HEK293 (cell line): ENCODE measurements around the gene OAF.

Source experiments
- CTCF ChIA-PET: fragments of 350-600 bp; formaldehyde crosslinking; extraction: SDS; loops from one replicate; lab custom pipeline; 2021; ENCODE audit warnings: antibody characterized with exemption; lab: Yijun Ruan, JAX
- POLR2A ChIA-PET: fragments of 300-600 bp; formaldehyde crosslinking; extraction: SDS; loops from one replicate; lab custom pipeline; 2020; ENCODE audit warnings: antibody characterized with exemption, inconsistent platforms; lab: Yijun Ruan, JAX
- H3K27ac ChIP-seq: fragments of 200-500 bp; sonication (Bioruptor generic); 2 replicates; pipeline ENCODE4 v1.5.1; 2014; ENCODE audit warnings: low read depth, low read length, control low read depth, inconsistent platforms; ENCODE audit errors: extremely low read depth
- H3K36me3 ChIP-seq, 2 experiments: fragments of 200-500 bp in 1 of 2; sonication (Bioruptor generic) in 1 of 2; 1 replicate in 1 of 2; 2 replicates in 1 of 2; pipeline ENCODE4 v1.5.1; 2014 to 2017; ENCODE audit warnings: inconsistent platforms in 2 of 2, low read length in 2 of 2; ENCODE audit not compliant: control insufficient read depth in 2 of 2, insufficient read depth in 1 of 2
- H3K4me1 ChIP-seq: fragments of 200-500 bp; sonication (Bioruptor generic); 2 replicates; pipeline ENCODE4 v1.5.1; 2014; ENCODE audit warnings: mild to moderate bottlenecking, low read length, inconsistent platforms; ENCODE audit not compliant: control insufficient read depth, insufficient read depth
- H3K4me3 ChIP-seq: 2 replicates; pipeline ENCODE4 v1.5.1; 2011; ENCODE audit warnings: low read depth, mild to moderate bottlenecking, control low read depth, low read length, moderate library complexity
- H3K9me3 ChIP-seq: fragments of 200-500 bp; sonication (Bioruptor generic); 2 replicates; pipeline ENCODE4 v1.5.1; 2014; ENCODE audit warnings: low read depth, low read length, inconsistent platforms; ENCODE audit not compliant: control insufficient read depth, insufficient read depth
- KLF7 ChIP-seq: fragments of 450-650 bp; formaldehyde crosslinking; IDR thresholded peaks from 2 replicates; pipeline ENCODE4 v1.5.1; 2016; ENCODE audit warnings: missing biosample characterization, missing genetic modification characterization, borderline replicate concordance
- ZBTB20 ChIP-seq: fragments of 450-650 bp; formaldehyde crosslinking; IDR thresholded peaks from 2 replicates; pipeline ENCODE4 v1.5.1; 2016; ENCODE audit warnings: missing biosample characterization, missing genetic modification characterization
- ZFP69B ChIP-seq: fragments of 450-650 bp; formaldehyde crosslinking; IDR thresholded peaks from 2 replicates; pipeline ENCODE4 v1.5.1; 2016; ENCODE audit warnings: missing biosample characterization, missing genetic modification characterization
- ZNF10 ChIP-seq: fragments of 450-650 bp; formaldehyde crosslinking; IDR thresholded peaks from 2 replicates; pipeline ENCODE4 v1.5.1; 2017; ENCODE audit warnings: missing biosample characterization, missing genetic modification characterization
- ZNF121 ChIP-seq: fragments of 450-650 bp; formaldehyde crosslinking; IDR thresholded peaks from 2 replicates; pipeline ENCODE4 v1.5.1; 2016; ENCODE audit warnings: missing biosample characterization, missing genetic modification characterization
- ZNF214 ChIP-seq: fragments of 450-650 bp; formaldehyde crosslinking; IDR thresholded peaks from 2 replicates; pipeline ENCODE4 v1.5.1; 2017; ENCODE audit warnings: missing biosample characterization, mild to moderate bottlenecking, missing genetic modification characterization, borderline replicate concordance
- ZNF223 ChIP-seq: fragments of 450-650 bp; formaldehyde crosslinking; IDR thresholded peaks from 2 replicates; pipeline ENCODE4 v1.5.1; 2016; ENCODE audit warnings: missing biosample characterization, missing genetic modification characterization
- ZNF510 ChIP-seq: fragments of 450-650 bp; formaldehyde crosslinking; IDR thresholded peaks from 2 replicates; pipeline ENCODE4 v1.5.1; 2018; ENCODE audit warnings: mild to moderate bottlenecking, missing genetic modification characterization, missing biosample characterization; ENCODE audit not compliant: insufficient replicate concordance
- ZNF596 ChIP-seq: fragments of 450-650 bp; IDR thresholded peaks from 2 replicates; pipeline ENCODE4 v1.5.0; 2018; ENCODE audit warnings: missing biosample characterization, mild to moderate bottlenecking, missing genetic modification characterization, moderate library complexity
- ZNF654 ChIP-seq: fragments of 450-650 bp; formaldehyde crosslinking; IDR thresholded peaks from 2 replicates; pipeline ENCODE4 v1.5.1; 2016; ENCODE audit warnings: low read depth, missing biosample characterization, missing genetic modification characterization
- ZNF664 ChIP-seq: fragments of 450-650 bp; formaldehyde crosslinking; IDR thresholded peaks from 2 replicates; pipeline ENCODE4 v1.5.1; 2016; ENCODE audit warnings: missing biosample characterization, missing genetic modification characterization
- ZSCAN30 ChIP-seq: fragments of 450-650 bp; IDR thresholded peaks from 2 replicates; pipeline ENCODE4 v1.5.1; 2018; ENCODE audit warnings: missing biosample characterization, mild to moderate bottlenecking, missing genetic modification characterization, moderate library complexity
- TF ChIP-seq, protein P1 (sequence below): fragments of 450-650 bp; formaldehyde crosslinking; IDR thresholded peaks from 2 replicates; pipeline ENCODE4 v1.5.1; 2016; ENCODE audit warnings: missing biosample characterization, missing genetic modification characterization, low read depth
- TF ChIP-seq, protein P2 (sequence below): fragments of 450-650 bp; formaldehyde crosslinking; IDR thresholded peaks from 2 replicates; pipeline ENCODE4 v1.5.1; 2016; ENCODE audit warnings: missing biosample characterization, missing genetic modification characterization
- TF ChIP-seq, protein P3 (sequence below): fragments of 450-650 bp; formaldehyde crosslinking; IDR thresholded peaks from 2 replicates; pipeline ENCODE4 v1.5.1; 2016; ENCODE audit warnings: missing biosample characterization, missing genetic modification characterization
- TF ChIP-seq, protein P4 (sequence below): fragments of 450-650 bp; formaldehyde crosslinking; IDR thresholded peaks from 2 replicates; pipeline ENCODE4 v1.5.1; 2016; ENCODE audit warnings: missing biosample characterization, missing genetic modification characterization
- TF ChIP-seq, protein P5 (sequence below): fragments of 450-650 bp; formaldehyde crosslinking; IDR thresholded peaks from 2 replicates; pipeline ENCODE4 v1.5.1; 2016; ENCODE audit warnings: missing biosample characterization, missing genetic modification characterization

The OAF gene

DNA sequence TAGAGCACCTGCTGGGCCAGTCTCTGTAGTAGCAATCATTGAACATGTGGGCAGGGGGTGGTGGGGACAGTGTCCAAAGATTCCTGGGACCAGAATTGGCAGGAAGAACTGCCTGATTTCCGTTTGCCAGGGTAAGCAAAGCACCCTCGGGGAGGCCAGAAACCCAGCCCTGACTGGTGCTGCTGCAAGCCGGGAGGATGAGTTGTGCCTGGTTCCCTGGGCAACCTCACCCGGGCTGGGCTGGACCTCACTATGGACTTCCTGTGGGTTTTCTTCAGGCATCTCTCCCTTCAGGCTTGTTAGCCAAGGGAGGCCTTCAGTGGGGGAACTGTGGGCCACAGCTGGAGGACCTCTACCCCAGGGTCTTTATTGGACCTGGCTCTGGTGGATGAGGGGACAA lies 21.1 kb downstream of the OAF start (continued):
- no peak for TF ChIP-seq ZNF214 (tag by site-specific recombination)
- TF ChIP-seq ZNF596: no peak
- no peak for TF ChIP-seq ZNF121
- TF ChIP-seq ZNF510: no peak

DNA sequence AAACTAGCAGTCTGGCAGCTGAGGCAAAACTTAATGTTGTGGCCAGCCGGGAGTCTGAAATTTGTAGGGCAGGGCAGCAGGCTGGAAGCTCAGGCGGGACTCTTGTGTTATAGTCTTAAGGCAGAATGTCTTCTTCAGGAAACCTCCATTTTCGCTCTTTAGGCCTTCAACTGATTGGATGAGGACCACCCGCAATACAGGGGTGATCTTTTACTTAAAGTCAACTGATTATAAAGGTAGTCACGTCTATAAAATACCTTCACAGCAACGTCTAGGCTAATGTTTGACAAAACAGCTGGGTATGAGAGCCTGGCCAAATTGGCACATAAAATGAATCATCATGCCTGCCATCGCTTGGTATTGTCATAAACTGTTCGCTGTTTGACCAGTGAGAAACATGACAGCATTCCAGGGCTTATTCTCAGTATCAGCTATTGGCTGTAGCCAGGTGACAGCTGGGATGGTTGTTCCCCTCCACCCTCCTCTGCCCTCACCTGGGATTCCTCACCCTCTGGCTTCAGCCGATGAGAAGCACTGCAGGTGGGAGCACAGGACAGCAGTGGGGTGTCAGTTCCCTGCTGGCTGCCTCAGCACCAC lies 22.5 kb downstream of the OAF start:
- POLR2A ChIA-PET: no interaction called here
- H3K27ac ChIP-seq: no peak overlapping the region
- H3K4me1 ChIP-seq: no peaks in the 10 kb centered on the region
- no peaks in the 10 kb centered on the region for H3K9me3 ChIP-seq
- no peak overlapping the region for H3K4me3 ChIP-seq
- no peaks in the 10 kb centered on the region for H3K36me3 ChIP-seq
- CTCF ChIA-PET: interaction anchor here (1.0 to 10.4 kb wide), 5 partner anchors 9 to 67 kb away, joined by 3 to 349 read pairs (median 17); no protein-coding TSS in a partner anchor
- TF ChIP-seq ZNF10 (tag by site-specific recombination) (peak; percentile 64; the same call in 1 of the 2 replicates), ZNF664 (tag by site-specific recombination) (no peak)
- TF ChIP-seq, all 188 proteins: peak for 1

DNA sequence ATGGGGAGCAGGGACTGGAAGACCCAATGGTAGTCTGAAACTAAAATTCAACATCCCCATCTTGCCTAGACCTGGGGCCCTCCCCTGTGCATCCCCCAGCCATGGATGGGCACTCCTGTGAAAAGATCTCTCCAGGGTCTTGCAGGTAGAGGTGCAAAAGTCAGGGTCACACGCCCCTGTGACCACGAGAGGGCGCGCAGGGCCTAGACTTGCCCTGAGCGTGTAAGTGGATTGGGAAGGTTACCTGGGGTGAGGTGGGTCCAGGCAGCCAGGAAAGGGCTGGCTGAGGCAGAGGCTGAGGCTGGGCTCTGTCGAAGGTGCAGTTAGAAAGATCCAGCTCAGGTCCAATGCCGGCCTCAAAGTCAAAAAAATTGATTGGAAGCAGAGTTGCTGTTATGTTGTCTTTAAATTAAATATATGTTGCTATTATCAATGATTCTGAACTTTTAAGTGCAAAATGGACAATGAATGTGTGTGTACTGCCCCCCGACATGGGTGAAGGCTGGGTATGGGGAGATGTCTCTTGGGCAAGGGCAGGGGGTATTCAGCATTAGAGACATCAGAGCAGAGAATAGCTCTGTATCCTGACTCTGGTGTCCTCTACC lies 24.3 kb downstream of the OAF start:
- CTCF ChIA-PET: interaction anchor here (0.5 to 10.4 kb wide), 19 partner anchors 10 to 760 kb away, joined by 3 to 349 read pairs (median 5); partner anchors contain the start of gene TLCD5
- Histone ChIP-seq H3K4me1 (no peaks in the 10 kb centered on the region), H3K9me3 (no peaks in the 10 kb centered on the region), H3K4me3 (no peak overlapping the region)
- TF ChIP-seq, protein P1, sequence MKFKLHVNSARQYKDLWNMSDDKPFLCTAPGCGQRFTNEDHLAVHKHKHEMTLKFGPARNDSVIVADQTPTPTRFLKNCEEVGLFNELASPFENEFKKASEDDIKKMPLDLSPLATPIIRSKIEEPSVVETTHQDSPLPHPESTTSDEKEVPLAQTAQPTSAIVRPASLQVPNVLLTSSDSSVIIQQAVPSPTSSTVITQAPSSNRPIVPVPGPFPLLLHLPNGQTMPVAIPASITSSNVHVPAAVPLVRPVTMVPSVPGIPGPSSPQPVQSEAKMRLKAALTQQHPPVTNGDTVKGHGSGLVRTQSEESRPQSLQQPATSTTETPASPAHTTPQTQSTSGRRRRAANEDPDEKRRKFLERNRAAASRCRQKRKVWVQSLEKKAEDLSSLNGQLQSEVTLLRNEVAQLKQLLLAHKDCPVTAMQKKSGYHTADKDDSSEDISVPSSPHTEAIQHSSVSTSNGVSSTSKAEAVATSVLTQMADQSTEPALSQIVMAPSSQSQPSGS (tag by site-specific recombination): no peak
- no peak for TF ChIP-seq ZBTB20 (tag by site-specific recombination)
- TF ChIP-seq, protein P2, sequence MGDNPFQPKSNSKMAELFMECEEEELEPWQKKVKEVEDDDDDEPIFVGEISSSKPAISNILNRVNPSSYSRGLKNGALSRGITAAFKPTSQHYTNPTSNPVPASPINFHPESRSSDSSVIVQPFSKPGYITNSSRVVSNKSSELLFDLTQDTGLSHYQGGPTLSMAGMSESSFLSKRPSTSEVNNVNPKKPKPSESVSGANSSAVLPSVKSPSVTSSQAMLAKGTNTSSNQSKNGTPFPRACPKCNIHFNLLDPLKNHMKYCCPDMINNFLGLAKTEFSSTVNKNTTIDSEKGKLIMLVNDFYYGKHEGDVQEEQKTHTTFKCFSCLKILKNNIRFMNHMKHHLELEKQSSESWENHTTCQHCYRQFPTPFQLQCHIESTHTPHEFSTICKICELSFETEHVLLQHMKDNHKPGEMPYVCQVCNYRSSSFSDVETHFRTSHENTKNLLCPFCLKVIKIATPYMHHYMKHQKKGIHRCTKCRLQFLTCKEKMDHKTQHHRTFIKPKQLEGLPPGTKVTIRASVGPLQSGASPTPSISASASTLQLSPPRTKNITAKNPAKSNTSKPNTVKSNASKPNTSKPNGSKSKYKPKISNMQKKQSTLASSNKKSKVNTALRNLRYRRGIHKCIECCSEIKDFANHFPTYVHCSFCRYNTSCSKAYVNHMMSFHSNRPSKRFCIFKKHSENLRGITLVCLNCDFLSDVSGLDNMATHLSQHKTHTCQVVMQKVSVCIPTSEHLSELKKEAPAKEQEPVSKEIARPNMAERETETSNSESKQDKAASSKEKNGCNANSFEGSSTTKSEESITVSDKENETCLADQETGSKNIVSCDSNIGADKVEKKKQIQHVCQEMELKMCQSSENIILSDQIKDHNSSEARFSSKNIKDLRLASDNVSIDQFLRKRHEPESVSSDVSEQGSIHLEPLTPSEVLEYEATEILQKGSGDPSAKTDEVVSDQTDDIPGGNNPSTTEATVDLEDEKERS (tag by site-specific recombination): no peak
- TF ChIP-seq, protein P3, sequence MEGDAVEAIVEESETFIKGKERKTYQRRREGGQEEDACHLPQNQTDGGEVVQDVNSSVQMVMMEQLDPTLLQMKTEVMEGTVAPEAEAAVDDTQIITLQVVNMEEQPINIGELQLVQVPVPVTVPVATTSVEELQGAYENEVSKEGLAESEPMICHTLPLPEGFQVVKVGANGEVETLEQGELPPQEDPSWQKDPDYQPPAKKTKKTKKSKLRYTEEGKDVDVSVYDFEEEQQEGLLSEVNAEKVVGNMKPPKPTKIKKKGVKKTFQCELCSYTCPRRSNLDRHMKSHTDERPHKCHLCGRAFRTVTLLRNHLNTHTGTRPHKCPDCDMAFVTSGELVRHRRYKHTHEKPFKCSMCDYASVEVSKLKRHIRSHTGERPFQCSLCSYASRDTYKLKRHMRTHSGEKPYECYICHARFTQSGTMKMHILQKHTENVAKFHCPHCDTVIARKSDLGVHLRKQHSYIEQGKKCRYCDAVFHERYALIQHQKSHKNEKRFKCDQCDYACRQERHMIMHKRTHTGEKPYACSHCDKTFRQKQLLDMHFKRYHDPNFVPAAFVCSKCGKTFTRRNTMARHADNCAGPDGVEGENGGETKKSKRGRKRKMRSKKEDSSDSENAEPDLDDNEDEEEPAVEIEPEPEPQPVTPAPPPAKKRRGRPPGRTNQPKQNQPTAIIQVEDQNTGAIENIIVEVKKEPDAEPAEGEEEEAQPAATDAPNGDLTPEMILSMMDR: peak; percentile 75
- peak; percentile 78 for TF ChIP-seq ZFP69B (tag by site-specific recombination)
- TF ChIP-seq, protein P4, sequence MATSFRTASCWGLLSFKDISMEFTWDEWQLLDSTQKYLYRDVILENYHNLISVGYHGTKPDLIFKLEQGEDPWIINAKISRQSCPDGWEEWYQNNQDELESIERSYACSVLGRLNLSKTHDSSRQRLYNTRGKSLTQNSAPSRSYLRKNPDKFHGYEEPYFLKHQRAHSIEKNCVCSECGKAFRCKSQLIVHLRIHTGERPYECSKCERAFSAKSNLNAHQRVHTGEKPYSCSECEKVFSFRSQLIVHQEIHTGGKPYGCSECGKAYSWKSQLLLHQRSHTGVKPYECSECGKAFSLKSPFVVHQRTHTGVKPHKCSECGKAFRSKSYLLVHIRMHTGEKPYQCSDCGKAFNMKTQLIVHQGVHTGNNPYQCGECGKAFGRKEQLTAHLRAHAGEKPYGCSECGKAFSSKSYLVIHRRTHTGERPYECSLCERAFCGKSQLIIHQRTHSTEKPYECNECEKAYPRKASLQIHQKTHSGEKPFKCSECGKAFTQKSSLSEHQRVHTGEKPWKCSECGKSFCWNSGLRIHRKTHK (tag by site-specific recombination): no peak
- no peak for TF ChIP-seq ZNF596
- 0 out of 2 replicates have a peak, but pooled peaks have one; percentile 52 for TF ChIP-seq ZNF223 (tag by site-specific recombination)
- TF ChIP-seq ZNF654: peak; percentile 82
- TF ChIP-seq ZSCAN30 (tag by site-specific recombination): peak; percentile 44; the same call in 1 of the 2 replicates
- TF ChIP-seq, protein P5, sequence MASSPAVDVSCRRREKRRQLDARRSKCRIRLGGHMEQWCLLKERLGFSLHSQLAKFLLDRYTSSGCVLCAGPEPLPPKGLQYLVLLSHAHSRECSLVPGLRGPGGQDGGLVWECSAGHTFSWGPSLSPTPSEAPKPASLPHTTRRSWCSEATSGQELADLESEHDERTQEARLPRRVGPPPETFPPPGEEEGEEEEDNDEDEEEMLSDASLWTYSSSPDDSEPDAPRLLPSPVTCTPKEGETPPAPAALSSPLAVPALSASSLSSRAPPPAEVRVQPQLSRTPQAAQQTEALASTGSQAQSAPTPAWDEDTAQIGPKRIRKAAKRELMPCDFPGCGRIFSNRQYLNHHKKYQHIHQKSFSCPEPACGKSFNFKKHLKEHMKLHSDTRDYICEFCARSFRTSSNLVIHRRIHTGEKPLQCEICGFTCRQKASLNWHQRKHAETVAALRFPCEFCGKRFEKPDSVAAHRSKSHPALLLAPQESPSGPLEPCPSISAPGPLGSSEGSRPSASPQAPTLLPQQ (tag by site-specific recombination): peak; percentile 55; the same call in 1 of the 2 replicates
- no peak for TF ChIP-seq KLF7 (tag by site-specific recombination)
- TF ChIP-seq, all 188 proteins: peak for 6
- H3K27ac ChIP-seq: no peak overlapping the region
- POLR2A ChIA-PET: no interaction called here
- H3K36me3 ChIP-seq: no peaks in the 10 kb centered on the region
